Measurements from ENCODE around the gene DDIT4L. TPM values are rescaled to one million over a fixed set of nuclear protein-coding genes. Genes with fewer than 3 reads are reported as not detected.

The DDIT4L gene
- total and polyA plus RNA-seq, 2 of the 4 experiments (the other 2 are of a cell fraction) = 3.1 to 3.9 TPM

DNA sequence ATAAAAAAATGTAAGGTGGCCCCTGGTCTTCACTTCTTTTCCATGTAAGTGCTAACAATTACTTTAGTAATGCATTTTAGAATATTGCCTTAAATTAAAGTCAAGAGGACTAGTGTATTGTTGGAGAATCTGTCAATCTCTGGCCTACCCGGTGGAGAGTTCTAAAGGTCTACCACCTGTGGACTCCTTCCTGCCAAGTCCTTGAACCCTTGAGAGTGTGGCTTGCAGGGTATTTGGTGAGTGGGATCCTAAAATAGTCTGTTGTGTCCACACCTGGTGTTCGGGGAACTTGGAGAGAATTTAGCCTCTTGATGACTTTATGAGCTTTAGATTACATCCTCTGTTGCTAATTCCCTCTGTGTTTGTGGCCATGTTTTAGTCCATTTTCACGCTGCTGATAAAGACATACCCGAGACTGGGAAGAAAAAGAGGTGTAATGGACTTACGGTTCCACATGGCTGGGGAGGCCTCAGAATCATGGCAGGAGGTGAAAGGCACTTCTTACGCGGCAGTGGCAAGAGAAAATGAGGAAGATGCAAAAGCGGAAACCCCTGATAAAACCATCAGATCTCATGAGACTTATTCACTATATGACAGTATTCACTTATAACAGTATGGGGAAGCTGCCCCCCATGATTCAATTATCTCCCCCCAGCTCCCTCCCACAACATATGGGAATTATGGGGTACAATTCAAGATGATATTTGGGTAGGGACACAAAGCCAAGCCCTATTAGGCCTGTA lies 23.8 kb downstream of the DDIT4L start:
- dilution Hi-C loops (cut with HindIII; ENCODE audit: low sequenced_read_pairs, unreplicated experiment) = no loop called here
- ChIA-PET CTCF (interaction anchor here (0.6 kb wide), 1 partner anchor 1426 kb away, joined by 3 read pairs; no protein-coding TSS in a partner anchor), POLR2A (ENCODE audit: unreplicated experiment) (no interaction called here)
- Histone ChIP-seq H2BK20ac (ENCODE audit: low read depth, low read length) (0 out of 2 replicates have a peak overlapping the region, but pooled peaks have one; percentile 34), H4K8ac (ENCODE audit: low read depth in 2 of 2, low read length in 2 of 2) (no peak overlapping the region), H3K9me3 (ENCODE audit: control insufficient read depth, insufficient read depth, low read length) (no peaks in the 10 kb centered on the region), H4K5ac (ENCODE audit: low read depth, low read length) (no peak overlapping the region), H3K79me1 (ENCODE audit: low read depth in 1 of 2, low read length in 2 of 2) (no peaks in the 10 kb centered on the region), H2AFZ (replicated peaks; ENCODE audit: low read length, poor library complexity) (no peak overlapping the region), H3K23ac (ENCODE audit: low read depth, low read length) (no peak overlapping the region), H2BK15ac (ENCODE audit: low read depth, low read length) (0 out of 3 replicates have a peak overlapping the region, but pooled peaks have one; percentile 13), H3K18ac (ENCODE audit: low read depth, low read length) (no peak overlapping the region), H3K36me3 (ENCODE audit: control insufficient read depth, insufficient read depth, low read length) (no peaks in the 10 kb centered on the region), H3K56ac (ENCODE audit: extremely low read depth, insufficient read depth, low read length) (no peak overlapping the region), H2AK5ac (ENCODE audit: low read depth, low read length) (no peak overlapping the region), H2BK120ac (ENCODE audit: low read depth, low read length) (peak overlapping the region; percentile 6; the same call in 1 of the 2 replicates), H2BK5ac (ENCODE audit: low read depth, low read length, poor library complexity, severe bottlenecking) (no peak overlapping the region), H3K9ac (ENCODE audit: low read depth, low read length) (no peak overlapping the region), H3K4me1 (ENCODE audit: control insufficient read depth, insufficient read depth, low read length) (peaks cover 2% of the 10 kb centered on the region; the same call in 1 of the 2 replicates), H4K20me1 (ENCODE audit: insufficient read depth, low read length) (no peaks in the 10 kb centered on the region), H3K14ac (replicated peaks; ENCODE audit: low read depth, low read length) (no peak overlapping the region), H3K27me3 (ENCODE audit: control insufficient read depth, insufficient read depth, low read length) (no peaks in the 10 kb centered on the region), H3K4me3 (ENCODE audit: insufficient read depth, low read depth, low read length) (no peak overlapping the region), H2AK9ac (replicated peaks; ENCODE audit: low read depth, low read length, poor library complexity) (no peak overlapping the region), H3K4ac (ENCODE audit: low read depth, low read length) (no peak overlapping the region), H3K27ac (ENCODE audit: insufficient read depth, low read length) (no peak overlapping the region), H4K91ac (ENCODE audit: insufficient read depth, low read depth, low read length) (no peak overlapping the region), H3K9me1 (ENCODE audit: insufficient read depth, low read length) (peaks cover 2% of the 10 kb centered on the region), H3K4me2 (ENCODE audit: low read depth, low read length) (no peak overlapping the region)
- no peak for TF ChIP-seq RFX5 (IDR thresholded peaks at IDR 0.05; ENCODE audit: low read depth, low read length)
- no peak for TF ChIP-seq SMC3 (IDR thresholded peaks at IDR 0.05; ENCODE audit: low read depth, low read length)
- TF ChIP-seq, protein P1, sequence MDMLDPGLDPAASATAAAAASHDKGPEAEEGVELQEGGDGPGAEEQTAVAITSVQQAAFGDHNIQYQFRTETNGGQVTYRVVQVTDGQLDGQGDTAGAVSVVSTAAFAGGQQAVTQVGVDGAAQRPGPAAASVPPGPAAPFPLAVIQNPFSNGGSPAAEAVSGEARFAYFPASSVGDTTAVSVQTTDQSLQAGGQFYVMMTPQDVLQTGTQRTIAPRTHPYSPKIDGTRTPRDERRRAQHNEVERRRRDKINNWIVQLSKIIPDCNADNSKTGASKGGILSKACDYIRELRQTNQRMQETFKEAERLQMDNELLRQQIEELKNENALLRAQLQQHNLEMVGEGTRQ (IDR thresholded peaks at IDR 0.05; ENCODE audit: low read depth, low read length) = no peak
- WGBS, 2 experiments (ENCODE audit: extremely low coverage in 2 of 2, insufficient read length in 1 of 2) = 80% methylated on average over 1 of the region's 8 CpGs; no CpG with 5 or more reads in 1 of the 2 experiments
- intact Hi-C loops (cut with micrococcal nuclease) = no loop called here
- no TSS peak for BruUV-seq (replicated peaks)
- ATAC-seq (ENCODE audit: low read depth) (no peak), DNase-seq (no peak)
- in situ Hi-C loops (cut with MboI; ENCODE audit: low sequenced_read_pairs) = no loop called here
